HG02970 (cell line): ENCODE data around the gene DCAF17.
"Not testable (repeated sequence)": the region's sequence is repeated elsewhere in the genome, so short reads cannot be mapped to it uniquely, and the experiment has no call there.

Experiments used
- ATAC-seq: cut with Tn5 transposase; IDR thresholded peaks from one replicate; pipeline ENCODE4 v1.9.1; 2021; ENCODE audit warnings: mild to moderate bottlenecking, moderate library complexity, moderate number of reproducible peaks; ENCODE audit not compliant: unreplicated experiment, low FRiP score

DCAF17 gene

DNA sequence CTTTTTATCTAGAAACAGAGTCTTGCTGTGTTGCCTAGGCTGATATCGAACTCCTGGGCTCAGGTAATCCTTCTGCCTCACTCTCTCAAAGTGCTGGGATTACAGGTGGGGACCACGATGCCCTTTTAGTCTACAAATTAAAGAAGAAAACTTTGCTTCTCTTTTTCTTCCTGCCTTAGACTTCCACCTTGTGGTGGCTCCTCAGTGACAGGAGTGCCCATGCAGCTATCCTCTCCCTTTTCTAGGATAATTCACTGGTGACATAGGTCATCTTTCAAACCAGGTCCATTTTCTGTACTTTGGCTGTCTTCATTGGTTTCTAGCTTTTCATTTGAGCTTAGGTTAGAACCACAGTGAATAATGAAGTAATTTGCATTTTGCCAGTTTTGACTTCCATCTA, 13.6 kb downstream of the DCAF17 start:
- ATAC-seq: no peak

DNA sequence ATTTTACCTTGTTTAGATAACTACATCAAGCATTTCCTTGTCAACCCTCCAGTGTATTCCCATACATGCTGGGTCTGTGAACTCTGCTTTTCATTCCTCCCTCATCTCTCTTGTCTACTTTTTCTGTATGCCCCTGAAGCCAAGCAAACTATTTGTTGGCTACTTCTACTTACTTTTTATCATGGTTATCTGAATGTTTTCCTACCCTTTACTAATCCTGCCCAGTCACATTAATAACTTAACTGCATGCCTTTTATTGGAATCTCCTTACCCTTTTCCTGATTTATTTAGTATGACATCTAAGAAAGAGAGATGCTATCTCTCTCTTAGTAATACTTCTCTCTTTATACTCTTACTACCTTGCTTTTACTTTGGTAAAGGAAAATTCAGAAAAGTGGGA, 17.0 kb downstream of the DCAF17 start:
- ATAC-seq: no peak

DNA sequence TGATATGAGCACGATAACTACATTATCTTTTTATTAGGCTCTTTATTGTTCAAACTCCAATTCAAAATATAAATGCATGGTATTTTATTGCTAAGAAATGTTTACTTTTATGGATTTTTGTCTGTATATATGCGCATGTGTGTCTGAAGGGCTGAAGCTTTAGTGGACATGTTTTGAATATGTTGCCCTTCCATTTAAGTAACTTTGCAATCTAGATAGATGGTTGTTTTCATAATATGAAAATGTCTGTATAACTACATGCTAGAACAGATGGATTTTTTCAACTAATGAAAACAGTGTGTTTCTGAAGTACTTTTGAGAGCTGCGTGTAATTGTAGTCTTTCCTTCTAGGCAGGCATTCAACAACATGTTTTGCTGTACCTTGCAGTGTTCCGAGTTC, 18.7 kb downstream of the DCAF17 start:
- no peak for ATAC-seq

DNA sequence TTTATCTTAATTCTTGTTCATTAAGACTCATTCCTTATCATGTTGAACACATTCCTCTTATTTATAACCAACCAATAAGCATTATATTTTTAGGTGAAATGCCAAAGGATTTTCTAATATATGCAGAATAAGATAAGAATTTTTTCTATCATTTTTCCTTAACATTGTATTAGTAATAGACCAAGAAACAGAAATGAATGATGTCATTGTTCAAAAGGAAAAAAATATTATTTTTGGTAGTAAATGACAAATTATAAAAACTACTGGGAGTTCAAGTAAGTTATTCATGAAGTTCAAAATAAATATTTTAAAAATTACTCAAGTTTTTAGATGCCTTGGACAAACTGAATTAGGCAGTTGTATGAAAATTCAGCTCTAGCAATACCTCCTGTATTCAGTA, 25.5 kb downstream of the DCAF17 start:
- no peak for ATAC-seq

DNA sequence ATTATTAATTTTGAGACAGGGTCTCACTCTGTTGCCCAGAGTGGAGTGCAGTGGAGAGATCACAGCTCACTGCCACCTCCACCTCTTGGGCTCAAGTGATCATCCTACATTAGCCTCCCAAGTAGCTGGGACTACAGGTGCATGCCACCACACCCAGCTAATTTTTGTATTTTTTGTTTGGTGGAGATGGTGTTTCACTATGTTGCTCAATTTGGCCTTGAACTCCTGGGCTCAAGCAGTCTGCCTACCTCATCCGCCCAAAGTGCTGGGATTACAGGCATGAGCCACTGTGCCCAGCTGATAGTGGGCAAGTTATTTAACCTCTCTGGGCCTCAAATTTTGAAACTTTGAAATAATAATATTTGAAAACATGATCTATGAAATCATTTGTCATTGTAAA, 26.5 kb downstream of the DCAF17 start:
- no peak for ATAC-seq

DNA sequence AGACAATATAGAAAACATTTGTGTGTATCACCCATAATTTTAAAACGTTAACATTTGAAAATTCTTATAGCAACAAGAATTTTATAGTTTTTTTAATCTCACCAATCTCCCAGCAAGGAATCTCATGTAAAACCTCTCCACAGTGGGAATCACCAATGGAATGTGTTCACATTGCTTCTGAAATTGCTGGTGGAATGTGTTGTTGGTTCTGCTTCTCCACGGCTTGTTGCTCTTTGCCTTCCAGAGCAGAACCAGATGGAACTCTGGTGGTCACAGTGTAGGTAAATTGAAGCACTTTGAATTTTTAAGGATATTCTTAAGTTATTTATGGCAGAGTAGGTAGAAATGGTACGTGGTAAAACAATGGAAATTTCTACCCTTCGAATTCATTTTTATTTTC, 35.1 kb downstream of the DCAF17 start:
- no peak for ATAC-seq

DNA sequence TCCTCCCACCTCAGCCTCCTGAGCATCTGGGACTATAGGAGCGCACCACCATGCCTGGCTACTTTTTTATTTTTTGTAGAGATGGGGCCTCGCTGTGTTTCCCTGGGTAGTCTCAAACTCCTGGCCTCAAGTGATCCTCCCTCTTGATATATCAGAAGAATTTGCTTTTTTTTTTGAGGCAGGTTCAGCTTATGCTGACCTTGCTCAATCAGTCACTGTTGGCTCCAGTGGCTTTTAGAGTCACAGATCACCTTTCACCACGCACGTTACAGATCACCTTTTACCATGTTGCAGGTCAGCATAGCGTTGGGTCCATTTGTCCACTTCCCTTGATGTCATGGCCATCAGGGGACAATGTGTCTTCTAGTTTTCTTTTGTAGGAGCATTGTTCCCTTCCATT, 36.1 kb downstream of the DCAF17 start:
- ATAC-seq: no peak

DNA sequence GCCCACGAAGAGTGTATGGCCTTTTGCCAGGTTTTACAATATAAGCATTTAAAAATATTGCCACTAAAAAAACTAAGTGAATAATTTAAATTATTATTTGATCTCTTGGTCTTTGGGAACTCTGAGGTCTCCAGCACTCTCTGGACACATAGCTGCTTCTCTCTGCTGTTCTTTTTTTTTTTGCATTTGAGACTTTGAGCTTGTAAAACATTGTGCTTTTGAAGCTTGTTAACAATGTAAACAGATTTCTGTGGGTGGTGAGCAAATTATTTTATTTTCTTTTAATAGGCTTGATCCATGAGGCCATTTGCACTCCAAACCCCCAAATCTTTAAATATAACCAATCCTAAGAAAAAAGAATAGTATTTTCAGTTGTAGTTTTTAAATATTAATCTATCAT, 42.0 kb downstream of the DCAF17 start:
- no peak for ATAC-seq

DNA sequence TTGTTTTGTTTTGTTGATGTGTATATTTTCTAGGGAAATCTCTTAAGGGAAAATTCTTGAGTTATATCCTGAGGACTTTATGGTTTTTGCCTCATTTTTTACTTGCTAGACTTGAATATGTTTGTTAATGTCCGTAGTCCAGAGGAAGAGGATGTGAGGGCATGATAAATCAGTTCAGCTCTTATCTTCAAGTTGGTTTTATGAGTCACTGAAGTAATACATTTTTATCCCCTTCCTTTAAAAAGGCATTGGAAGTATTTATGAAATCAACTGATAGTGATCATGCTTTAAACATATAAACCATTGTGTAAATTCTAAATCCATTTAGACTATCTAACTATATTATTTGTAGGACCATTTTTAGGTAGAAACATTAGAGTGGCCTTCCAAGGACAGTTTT, 44.3 kb downstream of the DCAF17 start:
- no peak for ATAC-seq

DNA sequence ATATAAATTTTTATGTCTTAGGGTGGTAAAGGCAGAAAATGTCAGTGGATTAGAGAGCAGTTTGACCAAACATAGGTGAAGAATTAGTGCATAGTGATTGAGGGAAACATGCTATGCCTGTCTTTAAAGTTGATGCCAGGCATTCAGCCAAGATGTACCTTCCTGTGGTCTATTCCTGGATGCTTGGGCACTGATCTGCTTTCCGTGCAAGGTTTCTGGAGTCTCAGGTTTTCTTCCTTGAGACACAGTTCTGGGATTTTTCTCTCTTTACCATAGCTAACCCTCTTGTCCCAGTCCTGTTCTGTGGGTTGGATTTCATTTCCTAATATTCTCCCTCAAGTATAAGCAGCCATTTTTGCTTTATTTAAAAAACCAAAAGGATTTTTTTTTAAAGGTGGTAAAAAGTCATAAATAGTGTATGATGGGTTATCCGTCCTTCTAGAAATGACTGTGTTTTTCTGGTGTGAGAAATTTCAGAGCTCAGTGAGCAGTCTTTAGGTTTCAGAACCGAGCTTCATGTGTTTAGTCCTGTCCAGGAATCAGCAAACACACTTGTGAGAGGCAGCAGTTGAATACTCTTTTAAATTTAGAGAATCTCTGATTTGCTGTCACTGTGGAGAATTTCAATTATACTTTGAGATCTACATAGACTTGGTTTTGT, 45.3 kb downstream of the DCAF17 start:
- no peak for ATAC-seq

DNA sequence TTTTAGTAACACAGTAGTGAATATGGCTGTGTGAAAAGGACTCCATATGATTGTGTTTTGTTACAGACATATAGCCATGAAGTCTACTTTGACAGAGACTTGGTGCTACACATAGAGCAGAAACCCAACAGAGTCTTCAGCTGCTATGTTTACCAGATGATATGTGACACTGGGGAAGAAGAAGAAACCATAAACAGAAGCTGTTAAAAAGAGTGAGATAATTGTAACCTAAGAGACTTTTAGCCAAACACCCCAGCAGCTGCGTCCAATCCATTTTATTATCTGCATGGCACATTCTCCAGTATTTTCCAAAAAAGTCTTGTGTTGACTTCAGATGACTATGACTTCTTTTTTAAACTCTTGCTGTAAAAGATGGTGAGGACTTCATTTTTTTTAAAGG, 46.9 kb downstream of the DCAF17 start:
- ATAC-seq: no peak

DNA sequence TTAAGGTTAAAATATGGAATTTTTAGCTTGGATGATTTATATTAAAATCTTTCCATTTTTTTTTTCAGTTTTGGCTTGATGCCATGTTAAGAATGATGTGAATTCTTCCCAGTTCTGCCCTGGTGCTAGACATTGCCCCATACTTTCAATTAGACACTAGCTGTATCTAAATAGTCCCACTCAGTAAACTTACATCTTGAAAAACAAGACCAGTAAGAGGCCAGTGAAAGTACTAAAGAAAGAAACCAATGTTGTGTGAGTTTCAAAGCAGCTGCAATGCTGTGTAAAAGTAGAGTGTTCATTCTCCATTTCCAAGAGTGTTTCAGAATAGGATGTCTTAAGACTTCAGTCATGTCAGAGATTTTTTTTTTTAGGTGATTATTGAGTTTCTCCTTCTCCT, 48.3 kb downstream of the DCAF17 start:
- no peak for ATAC-seq

DNA sequence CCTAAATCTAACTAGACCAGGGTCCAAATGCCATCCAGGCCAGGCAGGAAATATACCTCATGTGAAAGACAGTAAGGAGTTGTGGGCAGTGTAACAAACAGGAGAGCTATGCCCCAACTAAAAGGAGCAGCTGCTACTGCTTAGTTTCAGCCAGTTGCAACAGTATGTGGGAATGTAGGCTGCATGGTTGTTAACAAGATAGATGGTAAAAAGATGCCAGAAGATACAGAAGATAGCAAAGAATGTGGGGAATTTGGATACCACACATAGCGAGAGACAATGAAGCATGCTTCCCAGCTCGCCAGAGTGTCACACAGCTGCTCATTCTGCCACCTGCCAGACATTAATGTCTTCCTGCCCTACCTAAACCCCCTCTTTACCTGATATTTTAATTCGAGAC, 48.9 kb downstream of the DCAF17 start:
- ATAC-seq: no peak

DNA sequence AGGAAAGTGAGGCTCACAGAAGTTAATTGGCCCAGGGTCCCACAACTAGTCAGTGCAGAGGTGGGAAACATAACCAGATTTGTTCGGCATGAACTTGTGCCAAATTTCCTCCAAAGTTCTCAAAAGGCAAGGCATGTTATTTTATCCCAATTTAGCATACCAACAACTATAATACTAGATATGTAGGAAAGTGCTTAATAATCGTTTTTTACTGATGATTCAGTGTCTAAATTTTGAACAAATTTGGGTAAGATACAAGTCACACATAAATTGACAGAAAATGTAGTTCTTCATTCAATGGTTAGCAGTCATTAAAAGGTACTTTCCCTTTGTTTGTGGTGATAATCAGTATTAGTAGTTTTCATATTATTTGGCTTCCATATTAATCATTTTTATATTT, 49.8 kb downstream of the DCAF17 start:
- ATAC-seq: no peak

DNA sequence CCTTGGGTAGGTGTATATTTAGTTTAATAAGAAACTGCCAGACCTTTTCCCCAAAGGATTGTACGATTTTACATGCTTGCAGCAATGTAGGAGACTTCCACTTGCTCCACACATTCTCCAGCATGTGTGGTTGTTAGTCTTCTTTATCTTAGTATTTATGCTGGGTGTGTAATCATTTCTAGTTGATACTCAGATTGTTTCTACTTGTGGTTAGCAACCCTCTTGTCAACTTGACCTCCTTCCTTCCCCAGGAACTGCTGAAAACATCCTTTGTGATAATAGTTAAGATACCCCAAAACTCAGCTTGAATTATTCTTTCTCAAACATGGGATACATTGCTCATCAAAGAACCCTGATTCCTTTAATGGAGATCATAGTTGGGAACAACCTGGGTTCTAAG, 51.1 kb downstream of the DCAF17 start:
- no peak for ATAC-seq

DNA sequence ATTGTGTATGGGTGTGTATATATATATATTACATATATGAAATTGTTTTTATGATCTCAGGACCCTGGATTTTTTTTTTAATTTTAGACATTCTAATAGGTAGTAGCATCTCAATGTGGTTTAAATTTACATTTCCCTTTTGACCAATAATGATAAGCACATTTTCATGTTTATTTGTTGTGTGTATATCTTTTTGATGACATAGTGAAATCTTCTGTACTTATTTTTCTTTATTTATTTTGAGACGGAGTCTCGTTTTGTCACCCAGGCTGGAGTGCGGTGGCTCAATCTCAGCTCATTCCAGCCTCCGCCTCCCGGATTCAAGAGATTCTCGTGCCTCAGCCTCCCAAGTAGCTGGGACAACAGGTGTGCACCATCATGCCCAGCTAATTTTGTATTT, 53.2 kb downstream of the DCAF17 start:
- ATAC-seq: no peak

DNA sequence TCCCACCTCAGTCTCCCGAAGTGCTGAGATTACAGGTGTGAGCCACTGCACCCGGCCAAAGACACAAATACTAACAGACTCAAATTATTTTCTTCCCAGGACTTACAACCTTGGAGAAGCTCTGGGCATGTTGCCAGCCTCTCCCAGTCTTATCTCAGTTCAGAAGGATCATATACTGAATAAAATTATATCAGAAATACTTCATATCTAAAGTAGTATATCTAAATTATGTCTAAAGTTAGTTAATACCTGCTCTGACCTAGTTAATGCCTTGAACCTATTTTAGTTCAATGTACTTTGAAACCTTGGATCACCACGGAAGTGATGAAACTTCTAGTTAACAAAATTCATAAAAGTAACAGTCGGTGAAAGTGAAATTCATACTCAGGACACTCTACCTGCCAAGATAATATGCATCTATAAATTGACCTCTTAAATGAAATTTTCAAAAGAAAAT, 53.8 kb downstream of the DCAF17 start:
- ATAC-seq: no peak

DNA sequence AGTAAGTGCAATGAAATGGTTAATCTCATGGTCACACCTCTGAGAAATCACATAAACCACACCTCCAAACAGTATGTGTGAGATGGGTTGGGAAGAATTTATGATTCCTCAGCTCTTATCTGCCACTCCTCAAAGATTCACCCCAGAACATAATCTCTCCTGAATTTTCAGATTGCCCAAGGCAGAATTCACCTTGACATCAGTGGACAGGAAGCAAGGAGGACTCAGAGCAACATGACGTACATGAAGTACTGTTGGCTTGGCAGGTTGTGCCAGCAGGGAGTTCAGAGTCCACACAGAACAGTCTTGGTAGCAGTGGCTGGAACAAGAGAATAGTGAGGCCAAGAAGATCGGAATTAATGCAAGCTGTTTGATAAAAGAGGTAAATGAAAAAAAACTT, 56.6 kb downstream of the DCAF17 start:
- ATAC-seq: no peak

DNA sequence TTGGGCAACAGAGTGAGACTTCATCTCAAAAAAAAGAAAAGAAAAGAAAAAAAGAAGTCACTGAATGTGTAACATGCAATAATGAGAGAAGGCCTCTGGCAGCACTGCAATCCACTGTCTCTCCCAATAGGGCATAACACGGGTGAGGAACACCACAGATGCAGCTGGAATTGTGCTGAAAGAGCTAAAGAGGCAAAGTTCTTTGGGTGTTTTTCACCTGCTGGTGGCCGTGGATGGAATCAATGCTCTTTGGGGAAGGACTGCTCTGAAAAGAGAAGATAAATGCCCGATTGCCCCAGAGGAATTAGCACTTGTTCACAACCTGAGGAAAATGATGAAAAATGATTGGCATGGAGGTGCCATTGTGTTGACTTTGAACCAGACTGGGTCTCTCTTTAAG, 57.3 kb downstream of the DCAF17 start:
- no peak for ATAC-seq

DNA sequence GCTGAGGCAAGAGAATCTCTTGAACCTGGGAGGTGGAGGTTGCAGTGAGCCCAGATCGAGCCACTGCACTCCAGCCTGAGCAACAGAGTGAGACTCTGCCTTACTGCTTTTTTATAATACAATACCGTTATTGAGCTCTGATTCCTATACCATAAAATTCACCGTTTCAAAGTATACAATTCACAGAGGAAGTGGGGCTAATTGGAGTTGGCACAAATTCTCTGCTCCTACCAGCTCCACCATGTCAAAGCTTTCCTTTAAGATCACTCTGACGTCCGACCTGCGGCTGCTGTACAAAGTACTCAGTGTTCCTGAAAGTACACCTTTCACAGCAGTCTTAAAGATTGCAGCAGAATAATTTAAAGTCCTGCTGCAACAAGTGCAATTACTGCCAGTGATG, 58.6 kb downstream of the DCAF17 start:
- no peak for ATAC-seq

DNA sequence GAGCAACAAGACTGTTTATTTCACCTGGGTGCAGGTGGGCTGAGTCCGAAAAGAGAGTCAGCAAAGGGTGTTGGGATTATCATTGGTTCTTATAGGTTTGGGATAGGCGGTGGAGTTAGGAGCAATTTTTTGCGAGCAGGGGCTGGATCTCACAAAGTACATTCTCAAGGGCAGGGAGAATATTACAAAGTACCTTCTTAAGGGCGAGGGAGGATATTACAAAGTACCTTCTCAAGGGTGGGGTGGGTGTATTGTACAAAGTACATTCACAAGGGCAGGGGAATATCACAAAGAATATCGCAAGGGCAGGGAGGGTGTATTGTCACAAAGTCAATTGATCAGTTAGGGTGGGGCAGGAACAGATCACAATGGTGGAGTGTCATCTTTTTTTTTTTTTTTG, 63.6 kb downstream of the DCAF17 start:
- not testable (repeated sequence) for ATAC-seq

DNA sequence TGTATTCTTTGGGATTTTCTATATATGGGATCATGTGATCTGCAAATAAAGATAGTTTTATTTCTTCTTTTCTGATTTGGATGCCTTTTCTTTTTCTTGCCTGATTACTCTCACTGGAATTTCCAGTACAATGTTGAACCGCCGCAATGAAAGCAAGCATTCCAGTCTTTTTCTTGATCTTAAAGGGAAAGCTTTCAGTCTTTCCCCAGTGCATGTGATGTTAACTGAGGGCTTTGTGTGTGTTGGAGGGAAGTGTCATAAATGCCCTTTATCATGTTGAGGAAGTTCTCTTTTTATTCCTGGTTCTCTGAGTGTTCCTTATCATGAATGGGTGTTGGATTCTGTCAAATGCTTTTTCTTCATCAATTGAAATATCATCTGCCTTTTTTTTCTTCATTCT, 71.3 kb downstream of the DCAF17 start:
- no peak for ATAC-seq
